Neural crest cell (in vitro differentiated cells): Measurements from ENCODE around the gene GATA5. TPM values are rescaled to one million over a fixed set of nuclear protein-coding genes. Genes with fewer than 3 reads are reported as not detected.
"Not testable (repeated sequence)": the region's sequence is repeated elsewhere in the genome, so short reads cannot be mapped to it uniquely, and the experiment has no call there.

Experiments
- DNase-seq: peaks from one replicate; pipeline ENCODE4 v3.0.0; 2021; ENCODE audit warnings: low read depth, mixed read lengths, low spot score
- H3K27ac Mint-ChIP-seq: one replicate; pipeline ENCODE4 v1.8.0; 2021; ENCODE audit warnings: mild to moderate bottlenecking, mixed read lengths; ENCODE audit not compliant: unreplicated experiment
- H3K27me3 Mint-ChIP-seq: 2 replicates; pipeline ENCODE4 v1.8.0; 2021; ENCODE audit warnings: low read depth, mild to moderate bottlenecking, mixed read lengths
- H3K36me3 Mint-ChIP-seq: 2 replicates; pipeline ENCODE4 v1.8.0; 2021; ENCODE audit warnings: low read depth, mild to moderate bottlenecking, mixed read lengths
- H3K4me1 Mint-ChIP-seq: 2 replicates; pipeline ENCODE4 v1.8.0; 2021; ENCODE audit warnings: mixed read lengths
- H3K4me3 Mint-ChIP-seq: one replicate; pipeline ENCODE4 v1.8.0; 2021; ENCODE audit warnings: mild to moderate bottlenecking, mixed read lengths
- H3K9me3 Mint-ChIP-seq: 2 replicates; pipeline ENCODE4 v1.8.0; 2021; ENCODE audit warnings: mixed read lengths
- CTCF ChIP-seq: fragments of 200-600 bp; sonication (generic); conservative IDR thresholded peaks from 2 replicates; pipeline ENCODE4 v1.5.0; 2021; ENCODE audit warnings: antibody characterized with exemption, mild to moderate bottlenecking
- total RNA-seq: library from RNA; stranded (reverse); gene quantifications from 2 replicates; pipeline ENCODE4 v1.2.1, GENCODE V29; 2021

Gene GATA5
- total RNA-seq, 1 donor from 2014 or later: not detected

DNA sequence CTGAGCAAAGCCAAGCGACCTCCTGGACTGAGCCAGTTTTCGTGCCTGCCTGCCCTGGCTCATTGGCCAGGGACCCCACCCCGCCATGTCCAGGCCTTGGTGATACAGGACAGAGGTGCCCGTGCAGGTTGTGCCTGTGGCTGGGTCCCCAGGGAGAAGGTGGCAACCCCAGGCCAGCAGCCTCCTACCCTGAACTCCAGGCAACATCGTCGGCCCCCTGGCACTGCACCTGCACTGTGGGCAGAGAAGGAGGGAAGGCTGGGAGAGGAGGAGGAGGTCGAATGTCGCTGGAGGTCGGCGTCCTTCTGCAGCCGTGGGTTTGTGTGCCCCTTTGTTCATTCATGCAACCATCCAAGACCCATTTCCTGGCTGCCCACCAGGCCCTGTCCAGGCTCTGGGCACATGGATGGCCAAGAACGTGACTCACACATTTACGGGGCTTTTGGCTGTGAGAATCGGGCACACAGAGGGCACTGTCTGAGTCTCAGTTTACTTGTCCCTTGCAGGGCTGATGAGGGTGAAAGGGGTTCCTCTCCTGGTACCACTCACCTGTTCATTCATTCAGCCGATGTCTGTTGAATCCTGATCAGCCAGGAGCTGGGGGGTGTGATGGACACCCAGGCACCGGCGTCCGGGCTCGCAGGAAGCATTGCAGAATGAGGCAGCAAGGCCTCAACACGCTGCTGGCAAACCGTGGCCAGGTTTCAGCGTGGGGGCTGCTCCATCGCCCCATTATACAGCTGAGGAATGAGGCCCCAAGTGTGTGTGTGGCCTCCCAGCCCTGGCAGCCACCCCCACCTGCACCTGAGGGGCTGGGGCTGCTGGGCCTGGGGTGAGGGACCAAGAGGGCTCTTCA is 46.1 kb downstream of the GATA5 start:
- Mint-ChIP-seq H3K27ac (no peak overlapping the region), H3K36me3 (no peaks in the 10 kb centered on the region), H3K9me3 (no peaks in the 10 kb centered on the region), H3K27me3 (no peaks in the 10 kb centered on the region), H3K4me1 (peaks cover 6% of the 10 kb centered on the region), H3K4me3 (no peak overlapping the region)
- TF ChIP-seq CTCF: no peak
- DNase-seq: no peak

- Mint-ChIP-seq H3K9me3 (no peaks in the 10 kb centered on the region), H3K36me3 (no peaks in the 10 kb centered on the region), H3K27ac (no peak overlapping the region), H3K4me3 (no peak overlapping the region), H3K4me1 (peaks cover 6% of the 10 kb centered on the region), H3K27me3 (no peaks in the 10 kb centered on the region)
- no peak for TF ChIP-seq CTCF
- DNase-seq: no peak
Observed at GRCh38 chr20:62428396-62429295, 47.1 kb downstream of the GATA5 start.

DNA sequence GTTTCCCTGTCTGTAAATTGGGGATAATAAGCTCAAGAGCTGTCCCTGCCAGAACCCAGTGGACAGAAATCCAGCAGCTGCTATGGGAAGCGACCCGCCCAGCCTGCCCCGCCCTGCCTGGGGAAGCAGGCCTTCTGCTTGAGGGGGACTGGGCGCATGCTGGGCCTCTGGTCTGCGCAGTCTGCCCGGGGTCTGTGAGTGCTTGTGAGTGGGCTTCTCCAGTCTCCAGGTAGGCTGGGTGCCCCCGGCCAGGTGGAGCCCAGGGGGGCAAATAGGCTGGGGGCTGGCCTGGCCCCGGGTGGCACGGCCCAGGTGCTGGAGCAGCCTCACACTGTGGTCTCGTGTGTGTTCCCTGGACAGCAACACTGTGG is 47.8 kb downstream of the GATA5 start:
- H3K9me3 Mint-ChIP-seq: no peaks in the 10 kb centered on the region
- no peak for DNase-seq
- no peak overlapping the region for H3K4me3 Mint-ChIP-seq
- H3K27ac Mint-ChIP-seq: no peak overlapping the region
- H3K27me3 Mint-ChIP-seq: no peaks in the 10 kb centered on the region
- no peak for TF ChIP-seq CTCF
- H3K36me3 Mint-ChIP-seq: no peaks in the 10 kb centered on the region
- peaks cover 6% of the 10 kb centered on the region for H3K4me1 Mint-ChIP-seq

- Mint-ChIP-seq H3K9me3 (no peaks in the 10 kb centered on the region), H3K4me3 (no peak within 1 kb of the TSS), H3K27me3 (no peaks in the 10 kb centered on the region), H3K4me1 (peaks cover 6% of the 10 kb centered on the region), H3K27ac (no peak within 1 kb of the TSS), H3K36me3 (no peaks in the 10 kb centered on the region)
- no peak for TF ChIP-seq CTCF
- no peak for DNase-seq
Observed at GRCh38 chr20:62427172-62428001, 48.4 kb downstream of the GATA5 start, which contains the start of gene RBBP8NL. RBBP8NL (minus strand) TSS chr20:62427539; CDS start chr20:62419647, 7,892 bp downstream.

DNA sequence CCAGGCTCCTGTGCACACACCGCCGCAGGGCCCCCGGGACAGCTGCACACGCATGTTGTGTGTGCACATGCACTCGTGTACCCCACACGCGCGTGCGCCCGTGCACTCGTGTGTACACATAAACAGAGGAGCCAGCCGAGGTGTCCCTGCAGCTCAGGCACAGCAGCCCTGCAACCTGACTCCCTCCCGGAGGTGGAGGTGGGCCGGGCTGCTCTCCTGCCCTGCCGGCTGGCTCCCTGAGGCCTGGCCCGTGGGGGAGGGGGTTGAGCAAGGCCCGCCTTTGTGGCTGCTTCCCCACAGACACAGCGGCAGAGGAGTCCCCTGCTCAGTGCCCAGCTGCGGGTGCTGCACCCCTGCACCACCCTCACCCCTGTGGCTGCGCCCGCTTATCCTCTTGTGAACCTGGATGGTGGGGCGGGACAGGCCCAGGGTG is 49.1 kb downstream of the GATA5 start:
- Mint-ChIP-seq H3K9me3 (no peaks in the 10 kb centered on the region), H3K36me3 (no peaks in the 10 kb centered on the region), H3K4me1 (peaks cover 6% of the 10 kb centered on the region), H3K27me3 (no peaks in the 10 kb centered on the region), H3K4me3 (no peak overlapping the region), H3K27ac (no peak overlapping the region)
- TF ChIP-seq CTCF: no peak
- DNase-seq: no peak

GRCh38 chr20:62426059-62426348 is 49.8 kb downstream of the GATA5 start:
- not testable (repeated sequence) for H3K9me3 Mint-ChIP-seq, DNase-seq, H3K27me3 Mint-ChIP-seq, H3K27ac Mint-ChIP-seq, H3K4me1 Mint-ChIP-seq, H3K4me3 Mint-ChIP-seq, H3K36me3 Mint-ChIP-seq
